K562 (cell line): ENCODE data around the gene DSG3. TPM values are rescaled to one million over a fixed set of nuclear protein-coding genes. Genes with fewer than 3 reads are reported as not detected.

ENCODE experiments used
- CBFB ChIP-seq: sonication (generic); formaldehyde crosslinking; IDR thresholded peaks from 2 replicates; pipeline ENCODE4 v1.4.0; 2020; ENCODE audit warnings: mild to moderate bottlenecking, missing genetic modification reagents
- RAD21 ChIP-seq, 2 experiments: fragments of 250-450 bp in 1 of 2; fragments of 450-650 bp in 1 of 2; sonication (Bioruptor Pico) in 1 of 2; formaldehyde crosslinking in 1 of 2; IDR thresholded peaks in 1 of 2; conservative IDR thresholded peaks in 1 of 2; 2 replicates each; pipeline versions ENCODE4 v1.4.0 to v1.8.0; 2020 to 2022; ENCODE audit warnings: mild to moderate bottlenecking in 2 of 2, moderate library complexity in 1 of 2
- TAF15 ChIP-seq: fragments of 200-400 bp; formaldehyde crosslinking; IDR thresholded peaks from 2 replicates; pipeline ENCODE4 v1.6.1; 2017; ENCODE audit warnings: mild to moderate bottlenecking, low read depth, low read length, moderate library complexity
- polyA plus RNA-seq, 8 experiments: library from polyadenylated mRNA; depleted of rRNA in 4 of 8; stranded (reverse) in 5 of 8; unstranded in 3 of 8; fragments of >200 nt; fragmentation: Nextera tagmentation in 2 of 8; fragmentation: Illumina TruSeq in 1 of 8; extraction: Ambion mirVana in 2 of 8; extraction: Trizol in 1 of 8; gene quantifications; 2 replicates each; pipeline versions ENCODE4 v1.2.1 to v1.2.3, GENCODE V29; 2011 to 2014; ENCODE audit warnings: inconsistent platforms in 1 of 8, missing spikeins in 1 of 8
- total RNA-seq, 7 experiments: library from RNA; depleted of rRNA in 6 of 7; stranded (reverse); fragments of >200 nt in 6 of 7; fragmentation: Illumina TruSeq in 2 of 7; extraction: Trizol in 2 of 7; gene quantifications; 2 replicates each; pipeline versions ENCODE4 v1.2.1 to v1.2.3, GENCODE V29; 2011 to 2021; ENCODE audit warnings: low replicate concordance in 1 of 7
- TF ChIP-seq, protein P1 (sequence below): fragments of 200-600 bp; sonication (generic); IDR thresholded peaks from one replicate; pipeline ENCODE4 v1.6.1; 2012; ENCODE audit warnings: mild to moderate bottlenecking, low read depth, low read length, inconsistent platforms
- TF ChIP-seq, protein P2 (sequence below): fragments of 250-450 bp; sonication (Bioruptor Pico); IDR thresholded peaks from 2 replicates; pipeline ENCODE4 v1.5.0; 2020; ENCODE audit warnings: mild to moderate bottlenecking

The DSG3 gene
- total and polyA plus RNA-seq, 9 of the 15 experiments (the other 6 are each of a cell fraction or from before 2014, with no cell fraction given) = 0.04 to 0.18 (median 0.07) TPM; not detected in 1

DNA sequence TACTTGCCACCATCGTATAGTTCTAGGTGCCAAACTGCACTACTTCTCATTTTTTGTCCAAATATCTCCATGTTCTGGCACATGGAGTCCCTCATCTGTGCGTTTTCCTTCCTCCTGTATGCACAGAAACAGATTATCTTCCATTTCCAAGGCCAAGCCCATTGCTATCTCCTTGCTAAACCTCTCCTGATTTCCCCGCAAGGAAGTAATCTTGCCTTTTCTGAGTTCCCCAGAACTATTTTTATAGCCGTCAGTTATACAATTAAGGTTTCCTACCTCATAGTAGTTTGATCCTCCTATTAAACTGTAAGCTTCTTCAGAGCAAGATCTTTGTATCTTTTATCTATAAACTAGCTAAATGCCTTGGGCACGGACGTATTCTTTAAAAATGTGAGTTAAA lies 57.6 kb downstream of the DSG3 start (continued):
- TF ChIP-seq, protein P1, sequence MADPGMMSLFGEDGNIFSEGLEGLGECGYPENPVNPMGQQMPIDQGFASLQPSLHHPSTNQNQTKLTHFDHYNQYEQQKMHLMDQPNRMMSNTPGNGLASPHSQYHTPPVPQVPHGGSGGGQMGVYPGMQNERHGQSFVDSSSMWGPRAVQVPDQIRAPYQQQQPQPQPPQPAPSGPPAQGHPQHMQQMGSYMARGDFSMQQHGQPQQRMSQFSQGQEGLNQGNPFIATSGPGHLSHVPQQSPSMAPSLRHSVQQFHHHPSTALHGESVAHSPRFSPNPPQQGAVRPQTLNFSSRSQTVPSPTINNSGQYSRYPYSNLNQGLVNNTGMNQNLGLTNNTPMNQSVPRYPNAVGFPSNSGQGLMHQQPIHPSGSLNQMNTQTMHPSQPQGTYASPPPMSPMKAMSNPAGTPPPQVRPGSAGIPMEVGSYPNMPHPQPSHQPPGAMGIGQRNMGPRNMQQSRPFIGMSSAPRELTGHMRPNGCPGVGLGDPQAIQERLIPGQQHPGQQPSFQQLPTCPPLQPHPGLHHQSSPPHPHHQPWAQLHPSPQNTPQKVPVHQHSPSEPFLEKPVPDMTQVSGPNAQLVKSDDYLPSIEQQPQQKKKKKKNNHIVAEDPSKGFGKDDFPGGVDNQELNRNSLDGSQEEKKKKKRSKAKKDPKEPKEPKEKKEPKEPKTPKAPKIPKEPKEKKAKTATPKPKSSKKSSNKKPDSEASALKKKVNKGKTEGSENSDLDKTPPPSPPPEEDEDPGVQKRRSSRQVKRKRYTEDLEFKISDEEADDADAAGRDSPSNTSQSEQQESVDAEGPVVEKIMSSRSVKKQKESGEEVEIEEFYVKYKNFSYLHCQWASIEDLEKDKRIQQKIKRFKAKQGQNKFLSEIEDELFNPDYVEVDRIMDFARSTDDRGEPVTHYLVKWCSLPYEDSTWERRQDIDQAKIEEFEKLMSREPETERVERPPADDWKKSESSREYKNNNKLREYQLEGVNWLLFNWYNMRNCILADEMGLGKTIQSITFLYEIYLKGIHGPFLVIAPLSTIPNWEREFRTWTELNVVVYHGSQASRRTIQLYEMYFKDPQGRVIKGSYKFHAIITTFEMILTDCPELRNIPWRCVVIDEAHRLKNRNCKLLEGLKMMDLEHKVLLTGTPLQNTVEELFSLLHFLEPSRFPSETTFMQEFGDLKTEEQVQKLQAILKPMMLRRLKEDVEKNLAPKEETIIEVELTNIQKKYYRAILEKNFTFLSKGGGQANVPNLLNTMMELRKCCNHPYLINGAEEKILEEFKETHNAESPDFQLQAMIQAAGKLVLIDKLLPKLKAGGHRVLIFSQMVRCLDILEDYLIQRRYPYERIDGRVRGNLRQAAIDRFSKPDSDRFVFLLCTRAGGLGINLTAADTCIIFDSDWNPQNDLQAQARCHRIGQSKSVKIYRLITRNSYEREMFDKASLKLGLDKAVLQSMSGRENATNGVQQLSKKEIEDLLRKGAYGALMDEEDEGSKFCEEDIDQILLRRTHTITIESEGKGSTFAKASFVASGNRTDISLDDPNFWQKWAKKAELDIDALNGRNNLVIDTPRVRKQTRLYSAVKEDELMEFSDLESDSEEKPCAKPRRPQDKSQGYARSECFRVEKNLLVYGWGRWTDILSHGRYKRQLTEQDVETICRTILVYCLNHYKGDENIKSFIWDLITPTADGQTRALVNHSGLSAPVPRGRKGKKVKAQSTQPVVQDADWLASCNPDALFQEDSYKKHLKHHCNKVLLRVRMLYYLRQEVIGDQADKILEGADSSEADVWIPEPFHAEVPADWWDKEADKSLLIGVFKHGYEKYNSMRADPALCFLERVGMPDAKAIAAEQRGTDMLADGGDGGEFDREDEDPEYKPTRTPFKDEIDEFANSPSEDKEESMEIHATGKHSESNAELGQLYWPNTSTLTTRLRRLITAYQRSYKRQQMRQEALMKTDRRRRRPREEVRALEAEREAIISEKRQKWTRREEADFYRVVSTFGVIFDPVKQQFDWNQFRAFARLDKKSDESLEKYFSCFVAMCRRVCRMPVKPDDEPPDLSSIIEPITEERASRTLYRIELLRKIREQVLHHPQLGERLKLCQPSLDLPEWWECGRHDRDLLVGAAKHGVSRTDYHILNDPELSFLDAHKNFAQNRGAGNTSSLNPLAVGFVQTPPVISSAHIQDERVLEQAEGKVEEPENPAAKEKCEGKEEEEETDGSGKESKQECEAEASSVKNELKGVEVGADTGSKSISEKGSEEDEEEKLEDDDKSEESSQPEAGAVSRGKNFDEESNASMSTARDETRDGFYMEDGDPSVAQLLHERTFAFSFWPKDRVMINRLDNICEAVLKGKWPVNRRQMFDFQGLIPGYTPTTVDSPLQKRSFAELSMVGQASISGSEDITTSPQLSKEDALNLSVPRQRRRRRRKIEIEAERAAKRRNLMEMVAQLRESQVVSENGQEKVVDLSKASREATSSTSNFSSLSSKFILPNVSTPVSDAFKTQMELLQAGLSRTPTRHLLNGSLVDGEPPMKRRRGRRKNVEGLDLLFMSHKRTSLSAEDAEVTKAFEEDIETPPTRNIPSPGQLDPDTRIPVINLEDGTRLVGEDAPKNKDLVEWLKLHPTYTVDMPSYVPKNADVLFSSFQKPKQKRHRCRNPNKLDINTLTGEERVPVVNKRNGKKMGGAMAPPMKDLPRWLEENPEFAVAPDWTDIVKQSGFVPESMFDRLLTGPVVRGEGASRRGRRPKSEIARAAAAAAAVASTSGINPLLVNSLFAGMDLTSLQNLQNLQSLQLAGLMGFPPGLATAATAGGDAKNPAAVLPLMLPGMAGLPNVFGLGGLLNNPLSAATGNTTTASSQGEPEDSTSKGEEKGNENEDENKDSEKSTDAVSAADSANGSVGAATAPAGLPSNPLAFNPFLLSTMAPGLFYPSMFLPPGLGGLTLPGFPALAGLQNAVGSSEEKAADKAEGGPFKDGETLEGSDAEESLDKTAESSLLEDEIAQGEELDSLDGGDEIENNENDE = no peak
- TF ChIP-seq CBFB (CRISPR knock-in tag) (no peak), RAD21 (CRISPR knock-in tag; conservative IDR thresholded peaks at IDR 0.05 in 1 of 2, IDR thresholded peaks at IDR 0.05 in 1 of 2) (no peak), TAF15 (no peak)
- TF ChIP-seq, protein P2, sequence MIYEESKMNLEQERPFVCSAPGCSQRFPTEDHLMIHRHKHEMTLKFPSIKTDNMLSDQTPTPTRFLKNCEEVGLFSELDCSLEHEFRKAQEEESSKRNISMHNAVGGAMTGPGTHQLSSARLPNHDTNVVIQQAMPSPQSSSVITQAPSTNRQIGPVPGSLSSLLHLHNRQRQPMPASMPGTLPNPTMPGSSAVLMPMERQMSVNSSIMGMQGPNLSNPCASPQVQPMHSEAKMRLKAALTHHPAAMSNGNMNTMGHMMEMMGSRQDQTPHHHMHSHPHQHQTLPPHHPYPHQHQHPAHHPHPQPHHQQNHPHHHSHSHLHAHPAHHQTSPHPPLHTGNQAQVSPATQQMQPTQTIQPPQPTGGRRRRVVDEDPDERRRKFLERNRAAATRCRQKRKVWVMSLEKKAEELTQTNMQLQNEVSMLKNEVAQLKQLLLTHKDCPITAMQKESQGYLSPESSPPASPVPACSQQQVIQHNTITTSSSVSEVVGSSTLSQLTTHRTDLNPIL (CRISPR knock-in tag) = no peak
